HepG2 (cell line): ENCODE data around the gene GUCY2C.

Source experiments
- CEBPB ChIP-seq: IDR thresholded peaks from 2 replicates; pipeline ENCODE4 v1.6.1; 2011; ENCODE audit warnings: low read depth, low read length, improper control_type of control experiment, borderline replicate concordance
- RFX5 ChIP-seq: IDR thresholded peaks from 2 replicates; pipeline ENCODE4 v1.6.1; 2011; ENCODE audit warnings: low read depth, low read length, improper control_type of control experiment
- SIX1 ChIP-seq: sonication (generic); formaldehyde crosslinking; IDR thresholded peaks from 2 replicates; pipeline ENCODE4 v1.4.0; 2020; ENCODE audit warnings: missing genetic modification reagents, borderline replicate concordance
- YEATS2 ChIP-seq: sonication (generic); formaldehyde crosslinking; IDR thresholded peaks from 2 replicates; pipeline ENCODE4 v1.4.0; 2020; ENCODE audit warnings: missing genetic modification reagents, borderline replicate concordance
- ZNF772 ChIP-seq: sonication (generic); formaldehyde crosslinking; IDR thresholded peaks from 2 replicates; pipeline ENCODE4 v1.5.0; 2020; ENCODE audit warnings: mild to moderate bottlenecking, missing genetic modification reagents
- TF ChIP-seq, protein P1 (sequence below): sonication (generic); formaldehyde crosslinking; IDR thresholded peaks from 2 replicates; pipeline ENCODE4 v1.5.0; 2020; ENCODE audit warnings: mild to moderate bottlenecking, missing genetic modification reagents, moderate library complexity
- TF ChIP-seq, protein P2 (sequence below): sonication (generic); formaldehyde crosslinking; IDR thresholded peaks from 2 replicates; pipeline ENCODE4 v1.9.0; 2021; ENCODE audit warnings: missing genetic modification reagents, borderline replicate concordance
- TF ChIP-seq, protein P3 (sequence below): sonication (generic); formaldehyde crosslinking; IDR thresholded peaks from 2 replicates; pipeline ENCODE4 v1.5.0; 2020; ENCODE audit warnings: mild to moderate bottlenecking, missing genetic modification reagents
- TF ChIP-seq, protein P4 (sequence below): sonication (generic); formaldehyde crosslinking; IDR thresholded peaks from one replicate; pipeline ENCODE4 v1.5.1; 2020; ENCODE audit warnings: mild to moderate bottlenecking, missing genetic modification reagents; ENCODE audit errors: not compliant biosample characterization

DNA sequence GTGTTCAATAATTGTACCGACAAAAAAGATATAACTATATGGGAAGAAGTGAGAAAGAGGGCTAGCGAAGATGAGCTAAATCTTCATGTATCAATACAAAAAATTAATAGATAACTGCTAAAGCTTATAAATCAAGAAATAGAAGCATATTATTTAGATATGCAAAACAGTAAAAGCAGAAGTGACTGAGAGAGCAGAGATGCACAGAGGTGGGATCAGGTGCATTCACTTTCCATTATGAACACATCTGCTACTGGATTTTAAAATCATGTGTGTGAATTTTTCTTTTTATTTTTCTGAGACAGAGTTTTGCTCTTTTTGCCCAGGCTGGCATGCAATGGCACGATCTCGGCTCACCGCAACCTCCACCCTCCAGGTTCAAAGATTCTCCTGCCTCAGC lies 33.4 kb downstream of the GUCY2C start:
- TF ChIP-seq CEBPB: no peak
- TF ChIP-seq, protein P1, sequence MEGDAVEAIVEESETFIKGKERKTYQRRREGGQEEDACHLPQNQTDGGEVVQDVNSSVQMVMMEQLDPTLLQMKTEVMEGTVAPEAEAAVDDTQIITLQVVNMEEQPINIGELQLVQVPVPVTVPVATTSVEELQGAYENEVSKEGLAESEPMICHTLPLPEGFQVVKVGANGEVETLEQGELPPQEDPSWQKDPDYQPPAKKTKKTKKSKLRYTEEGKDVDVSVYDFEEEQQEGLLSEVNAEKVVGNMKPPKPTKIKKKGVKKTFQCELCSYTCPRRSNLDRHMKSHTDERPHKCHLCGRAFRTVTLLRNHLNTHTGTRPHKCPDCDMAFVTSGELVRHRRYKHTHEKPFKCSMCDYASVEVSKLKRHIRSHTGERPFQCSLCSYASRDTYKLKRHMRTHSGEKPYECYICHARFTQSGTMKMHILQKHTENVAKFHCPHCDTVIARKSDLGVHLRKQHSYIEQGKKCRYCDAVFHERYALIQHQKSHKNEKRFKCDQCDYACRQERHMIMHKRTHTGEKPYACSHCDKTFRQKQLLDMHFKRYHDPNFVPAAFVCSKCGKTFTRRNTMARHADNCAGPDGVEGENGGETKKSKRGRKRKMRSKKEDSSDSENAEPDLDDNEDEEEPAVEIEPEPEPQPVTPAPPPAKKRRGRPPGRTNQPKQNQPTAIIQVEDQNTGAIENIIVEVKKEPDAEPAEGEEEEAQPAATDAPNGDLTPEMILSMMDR (CRISPR knock-in tag): no peak
- TF ChIP-seq, protein P2, sequence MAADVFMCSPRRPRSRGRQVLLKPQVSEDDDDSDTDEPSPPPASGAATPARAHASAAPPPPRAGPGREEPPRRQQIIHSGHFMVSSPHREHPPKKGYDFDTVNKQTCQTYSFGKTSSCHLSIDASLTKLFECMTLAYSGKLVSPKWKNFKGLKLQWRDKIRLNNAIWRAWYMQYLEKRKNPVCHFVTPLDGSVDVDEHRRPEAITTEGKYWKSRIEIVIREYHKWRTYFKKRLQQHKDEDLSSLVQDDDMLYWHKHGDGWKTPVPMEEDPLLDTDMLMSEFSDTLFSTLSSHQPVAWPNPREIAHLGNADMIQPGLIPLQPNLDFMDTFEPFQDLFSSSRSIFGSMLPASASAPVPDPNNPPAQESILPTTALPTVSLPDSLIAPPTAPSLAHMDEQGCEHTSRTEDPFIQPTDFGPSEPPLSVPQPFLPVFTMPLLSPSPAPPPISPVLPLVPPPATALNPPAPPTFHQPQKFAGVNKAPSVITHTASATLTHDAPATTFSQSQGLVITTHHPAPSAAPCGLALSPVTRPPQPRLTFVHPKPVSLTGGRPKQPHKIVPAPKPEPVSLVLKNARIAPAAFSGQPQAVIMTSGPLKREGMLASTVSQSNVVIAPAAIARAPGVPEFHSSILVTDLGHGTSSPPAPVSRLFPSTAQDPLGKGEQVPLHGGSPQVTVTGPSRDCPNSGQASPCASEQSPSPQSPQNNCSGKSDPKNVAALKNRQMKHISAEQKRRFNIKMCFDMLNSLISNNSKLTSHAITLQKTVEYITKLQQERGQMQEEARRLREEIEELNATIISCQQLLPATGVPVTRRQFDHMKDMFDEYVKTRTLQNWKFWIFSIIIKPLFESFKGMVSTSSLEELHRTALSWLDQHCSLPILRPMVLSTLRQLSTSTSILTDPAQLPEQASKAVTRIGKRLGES (CRISPR knock-in tag): no peak
- TF ChIP-seq, protein P3, sequence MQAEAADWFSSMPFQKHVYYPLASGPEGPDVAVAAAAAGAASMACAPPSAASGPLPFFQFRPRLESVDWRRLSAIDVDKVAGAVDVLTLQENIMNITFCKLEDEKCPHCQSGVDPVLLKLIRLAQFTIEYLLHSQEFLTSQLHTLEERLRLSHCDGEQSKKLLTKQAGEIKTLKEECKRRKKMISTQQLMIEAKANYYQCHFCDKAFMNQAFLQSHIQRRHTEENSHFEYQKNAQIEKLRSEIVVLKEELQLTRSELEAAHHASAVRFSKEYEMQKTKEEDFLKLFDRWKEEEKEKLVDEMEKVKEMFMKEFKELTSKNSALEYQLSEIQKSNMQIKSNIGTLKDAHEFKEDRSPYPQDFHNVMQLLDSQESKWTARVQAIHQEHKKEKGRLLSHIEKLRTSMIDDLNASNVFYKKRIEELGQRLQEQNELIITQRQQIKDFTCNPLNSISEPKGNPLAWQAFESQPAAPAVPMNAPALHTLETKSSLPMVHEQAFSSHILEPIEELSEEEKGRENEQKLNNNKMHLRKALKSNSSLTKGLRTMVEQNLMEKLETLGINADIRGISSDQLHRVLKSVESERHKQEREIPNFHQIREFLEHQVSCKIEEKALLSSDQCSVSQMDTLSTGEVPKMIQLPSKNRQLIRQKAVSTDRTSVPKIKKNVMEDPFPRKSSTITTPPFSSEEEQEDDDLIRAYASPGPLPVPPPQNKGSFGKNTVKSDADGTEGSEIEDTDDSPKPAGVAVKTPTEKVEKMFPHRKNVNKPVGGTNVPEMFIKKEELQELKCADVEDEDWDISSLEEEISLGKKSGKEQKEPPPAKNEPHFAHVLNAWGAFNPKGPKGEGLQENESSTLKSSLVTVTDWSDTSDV (CRISPR knock-in tag): no peak
- TF ChIP-seq, protein P4, sequence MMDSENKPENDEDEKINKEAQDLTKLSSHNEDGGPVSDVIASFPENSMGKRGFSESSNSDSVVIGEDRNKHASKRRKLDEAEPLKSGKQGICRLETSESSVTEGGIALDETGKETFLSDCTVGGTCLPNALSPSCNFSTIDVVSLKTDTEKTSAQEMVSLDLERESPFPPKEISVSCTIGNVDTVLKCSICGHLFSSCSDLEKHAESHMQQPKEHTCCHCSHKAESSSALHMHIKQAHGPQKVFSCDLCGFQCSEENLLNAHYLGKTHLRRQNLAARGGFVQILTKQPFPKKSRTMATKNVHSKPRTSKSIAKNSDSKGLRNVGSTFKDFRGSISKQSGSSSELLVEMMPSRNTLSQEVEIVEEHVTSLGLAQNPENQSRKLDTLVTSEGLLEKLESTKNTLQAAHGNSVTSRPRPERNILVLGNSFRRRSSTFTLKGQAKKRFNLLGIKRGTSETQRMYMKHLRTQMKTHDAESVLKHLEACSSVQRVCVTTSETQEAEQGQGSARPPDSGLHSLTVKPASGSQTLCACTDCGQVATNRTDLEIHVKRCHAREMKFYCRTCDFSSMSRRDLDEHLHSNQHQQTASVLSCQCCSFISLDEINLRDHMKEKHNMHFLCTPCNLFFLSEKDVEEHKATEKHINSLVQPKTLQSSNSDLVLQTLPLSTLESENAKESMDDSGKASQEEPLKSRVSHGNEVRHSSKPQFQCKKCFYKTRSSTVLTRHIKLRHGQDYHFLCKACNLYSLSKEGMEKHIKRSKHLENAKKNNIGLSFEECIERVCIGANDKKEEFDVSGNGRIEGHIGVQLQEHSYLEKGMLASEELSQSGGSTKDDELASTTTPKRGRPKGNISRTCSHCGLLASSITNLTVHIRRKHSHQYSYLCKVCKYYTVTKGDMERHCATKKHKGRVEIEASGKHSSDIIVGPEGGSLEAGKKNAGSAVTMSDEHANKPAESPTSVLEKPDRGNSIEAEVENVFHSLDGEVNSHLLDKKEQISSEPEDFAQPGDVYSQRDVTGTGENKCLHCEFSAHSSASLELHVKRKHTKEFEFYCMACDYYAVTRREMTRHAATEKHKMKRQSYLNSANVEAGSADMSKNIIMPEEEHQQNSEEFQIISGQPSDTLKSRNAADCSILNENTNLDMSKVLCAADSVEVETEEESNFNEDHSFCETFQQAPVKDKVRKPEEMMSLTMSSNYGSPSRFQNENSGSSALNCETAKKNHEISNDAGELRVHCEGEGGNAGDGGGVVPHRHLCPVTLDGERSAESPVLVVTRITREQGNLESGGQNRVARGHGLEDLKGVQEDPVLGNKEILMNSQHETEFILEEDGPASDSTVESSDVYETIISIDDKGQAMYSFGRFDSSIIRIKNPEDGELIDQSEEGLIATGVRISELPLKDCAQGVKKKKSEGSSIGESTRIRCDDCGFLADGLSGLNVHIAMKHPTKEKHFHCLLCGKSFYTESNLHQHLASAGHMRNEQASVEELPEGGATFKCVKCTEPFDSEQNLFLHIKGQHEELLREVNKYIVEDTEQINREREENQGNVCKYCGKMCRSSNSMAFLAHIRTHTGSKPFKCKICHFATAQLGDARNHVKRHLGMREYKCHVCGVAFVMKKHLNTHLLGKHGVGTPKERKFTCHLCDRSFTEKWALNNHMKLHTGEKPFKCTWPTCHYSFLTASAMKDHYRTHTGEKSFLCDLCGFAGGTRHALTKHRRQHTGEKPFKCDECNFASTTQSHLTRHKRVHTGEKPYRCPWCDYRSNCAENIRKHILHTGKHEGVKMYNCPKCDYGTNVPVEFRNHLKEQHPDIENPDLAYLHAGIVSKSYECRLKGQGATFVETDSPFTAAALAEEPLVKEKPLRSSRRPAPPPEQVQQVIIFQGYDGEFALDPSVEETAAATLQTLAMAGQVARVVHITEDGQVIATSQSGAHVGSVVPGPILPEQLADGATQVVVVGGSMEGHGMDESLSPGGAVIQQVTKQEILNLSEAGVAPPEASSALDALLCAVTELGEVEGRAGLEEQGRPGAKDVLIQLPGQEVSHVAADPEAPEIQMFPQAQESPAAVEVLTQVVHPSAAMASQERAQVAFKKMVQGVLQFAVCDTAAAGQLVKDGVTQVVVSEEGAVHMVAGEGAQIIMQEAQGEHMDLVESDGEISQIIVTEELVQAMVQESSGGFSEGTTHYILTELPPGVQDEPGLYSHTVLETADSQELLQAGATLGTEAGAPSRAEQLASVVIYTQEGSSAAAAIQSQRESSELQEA: no peak
- TF ChIP-seq ZNF772 (CRISPR knock-in tag): no peak
- TF ChIP-seq SIX1 (CRISPR knock-in tag): no peak
- no peak for TF ChIP-seq RFX5
- no peak for TF ChIP-seq YEATS2 (CRISPR knock-in tag)
